Transverse colon (tissue), 4 donors: ENCODE measurements around the gene CALML4.

Source experiments
- POLR2A ChIP-seq: fragments of 450-650 bp; IDR thresholded peaks from one replicate; pipeline ENCODE4 v1.6.1; 2016; ENCODE audit warnings: antibody characterized with exemption, mild to moderate bottlenecking, moderate library complexity
- POLR2AphosphoS5 ChIP-seq, 3 donors: sonication (generic); formaldehyde crosslinking; IDR thresholded peaks; one replicate each; pipeline ENCODE4 v1.6.1; 2016; ENCODE audit warnings: antibody characterized with exemption in 3 of 3
- TF ChIP-seq, protein P1 (sequence below), 5 experiments: fragments of 200-600 bp in 3 of 5; fragments of 450-650 bp in 2 of 5; sonication (generic) in 3 of 5; IDR thresholded peaks; 1 replicate in 2 of 5; 2 replicates in 3 of 5; pipeline ENCODE4 v1.5.1; 2016 to 2017; ENCODE audit warnings: antibody characterized with exemption in 5 of 5, inconsistent platforms in 3 of 5, mild to moderate bottlenecking in 2 of 5, moderate library complexity in 1 of 5

DNA sequence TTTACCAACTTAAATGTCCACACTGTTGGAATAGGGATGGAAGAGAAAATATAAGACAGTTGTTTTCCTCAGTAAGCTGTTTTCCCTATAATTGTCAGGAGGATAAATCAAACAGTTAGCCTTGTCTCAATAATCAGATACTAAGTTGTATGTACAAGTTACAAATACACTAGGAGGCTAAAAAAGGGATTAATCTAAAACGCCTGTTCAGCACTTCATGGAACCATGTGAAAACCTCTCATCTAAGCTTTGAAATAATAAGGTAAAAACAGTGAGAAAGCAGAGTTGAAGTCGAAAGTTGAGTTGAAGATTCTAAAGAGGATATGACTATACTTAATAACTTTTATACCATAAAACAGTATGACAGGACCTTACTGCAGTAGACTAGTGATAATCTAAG is 62.0 kb downstream of the CALML4 start:
- TF ChIP-seq, protein P1, sequence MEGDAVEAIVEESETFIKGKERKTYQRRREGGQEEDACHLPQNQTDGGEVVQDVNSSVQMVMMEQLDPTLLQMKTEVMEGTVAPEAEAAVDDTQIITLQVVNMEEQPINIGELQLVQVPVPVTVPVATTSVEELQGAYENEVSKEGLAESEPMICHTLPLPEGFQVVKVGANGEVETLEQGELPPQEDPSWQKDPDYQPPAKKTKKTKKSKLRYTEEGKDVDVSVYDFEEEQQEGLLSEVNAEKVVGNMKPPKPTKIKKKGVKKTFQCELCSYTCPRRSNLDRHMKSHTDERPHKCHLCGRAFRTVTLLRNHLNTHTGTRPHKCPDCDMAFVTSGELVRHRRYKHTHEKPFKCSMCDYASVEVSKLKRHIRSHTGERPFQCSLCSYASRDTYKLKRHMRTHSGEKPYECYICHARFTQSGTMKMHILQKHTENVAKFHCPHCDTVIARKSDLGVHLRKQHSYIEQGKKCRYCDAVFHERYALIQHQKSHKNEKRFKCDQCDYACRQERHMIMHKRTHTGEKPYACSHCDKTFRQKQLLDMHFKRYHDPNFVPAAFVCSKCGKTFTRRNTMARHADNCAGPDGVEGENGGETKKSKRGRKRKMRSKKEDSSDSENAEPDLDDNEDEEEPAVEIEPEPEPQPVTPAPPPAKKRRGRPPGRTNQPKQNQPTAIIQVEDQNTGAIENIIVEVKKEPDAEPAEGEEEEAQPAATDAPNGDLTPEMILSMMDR (IDR thresholded peaks at IDR 0.05) = no peak
- no peak for TF ChIP-seq POLR2A
- TF ChIP-seq POLR2AphosphoS5 (IDR thresholded peaks at IDR 0.05) = no peak
